Vagina (tissue), 2 donors: ENCODE data around the gene ZNF132. TPM values are rescaled to one million over a fixed set of nuclear protein-coding genes. Genes with fewer than 3 reads are reported as not detected.
A peak's percentile ranks its signal among the peaks of the same experiment; 100 is the strongest.
"Not testable (repeated sequence)": the region's sequence is repeated elsewhere in the genome, so short reads cannot be mapped to it uniquely, and the experiment has no call there.

ENCODE experiments used
- DNase-seq, 2 donors: peaks; one replicate each; pipeline ENCODE4 v3.0.0-alpha.2; 2017; ENCODE audit errors: extremely low spot score in 2 of 2
- H3K27ac ChIP-seq: fragments of 200-600 bp; sonication (generic); one replicate; pipeline ENCODE4 v1.5.1; 2019
- H3K27me3 ChIP-seq: fragments of 200-600 bp; sonication (generic); one replicate; pipeline ENCODE4 v1.5.1; 2019
- H3K36me3 ChIP-seq, 2 donors: fragments of 200-600 bp; sonication (generic); one replicate each; pipeline ENCODE4 v1.5.1; 2017 to 2019
- H3K4me1 ChIP-seq: fragments of 200-600 bp; sonication (generic); one replicate; pipeline ENCODE4 v1.5.1; 2019
- H3K4me3 ChIP-seq, 2 donors: fragments of 200-600 bp; sonication (generic); 1 replicate in 1 of 2; 2 replicates in 1 of 2; pipeline ENCODE4 v1.5.1; 2016 to 2019
- H3K9me3 ChIP-seq: fragments of 200-600 bp; sonication (generic); one replicate; pipeline ENCODE4 v1.5.1; 2019
- CTCF ChIP-seq, 3 experiments: fragments of 450-650 bp in 2 of 3; fragments of 200-600 bp in 1 of 3; sonication (generic) in 1 of 3; IDR thresholded peaks; one replicate each; pipeline ENCODE4 v1.5.1; 2017 to 2019; ENCODE audit warnings: antibody characterized with exemption in 3 of 3, mild to moderate bottlenecking in 2 of 3, moderate library complexity in 2 of 3
- POLR2A ChIP-seq, 2 donors: fragments of 450-650 bp; IDR thresholded peaks; one replicate each; pipeline ENCODE4 v1.6.1; 2017; ENCODE audit warnings: antibody characterized with exemption in 2 of 2, mild to moderate bottlenecking in 2 of 2, moderate library complexity in 2 of 2
- POLR2AphosphoS5 ChIP-seq, 2 donors: sonication (generic); formaldehyde crosslinking; IDR thresholded peaks; one replicate each; pipeline ENCODE4 v1.9.0; 2017; ENCODE audit warnings: antibody characterized with exemption in 2 of 2, mild to moderate bottlenecking in 2 of 2, low read depth in 1 of 2; ENCODE audit not compliant: insufficient read depth in 1 of 2
- intact Hi-C: fragments of 100-400 bp; cut with DNase I; formaldehyde crosslinking; loops from one replicate; pipeline ENCODE4 v1.15.1; 2023
- total RNA-seq: library from RNA; depleted of rRNA; stranded (reverse); fragments of >200 nt; gene quantifications from one replicate; pipeline ENCODE4 v1.2.3, GENCODE V29; 2016

The ZNF132 gene
- total RNA-seq, 1 donor from 2014 or later, result 5.2 TPM

GRCh38 chr19:58406818-58407657 lies 32.9 kb downstream of the ZNF132 start:
- H3K4me1 ChIP-seq, result peaks cover 29% of the 10 kb centered on the region
- intact Hi-C loops, result no loop called here
- peak overlapping the region; percentile 63 to 84 for H3K4me3 ChIP-seq
- no peaks in the 10 kb centered on the region for H3K36me3 ChIP-seq
- no peaks in the 10 kb centered on the region for H3K27me3 ChIP-seq
- H3K9me3 ChIP-seq, result no peaks in the 10 kb centered on the region
- no peak for TF ChIP-seq CTCF (IDR thresholded peaks at IDR 0.05)
- no peak for TF ChIP-seq POLR2A (IDR thresholded peaks at IDR 0.05)
- TF ChIP-seq POLR2AphosphoS5 (IDR thresholded peaks at IDR 0.05; ENCODE audit: insufficient read depth in 1 of 2, low read depth in 1 of 2), result no peak
- H3K27ac ChIP-seq, result peak overlapping the region; percentile 82
- DNase-seq, result no peak

DNA sequence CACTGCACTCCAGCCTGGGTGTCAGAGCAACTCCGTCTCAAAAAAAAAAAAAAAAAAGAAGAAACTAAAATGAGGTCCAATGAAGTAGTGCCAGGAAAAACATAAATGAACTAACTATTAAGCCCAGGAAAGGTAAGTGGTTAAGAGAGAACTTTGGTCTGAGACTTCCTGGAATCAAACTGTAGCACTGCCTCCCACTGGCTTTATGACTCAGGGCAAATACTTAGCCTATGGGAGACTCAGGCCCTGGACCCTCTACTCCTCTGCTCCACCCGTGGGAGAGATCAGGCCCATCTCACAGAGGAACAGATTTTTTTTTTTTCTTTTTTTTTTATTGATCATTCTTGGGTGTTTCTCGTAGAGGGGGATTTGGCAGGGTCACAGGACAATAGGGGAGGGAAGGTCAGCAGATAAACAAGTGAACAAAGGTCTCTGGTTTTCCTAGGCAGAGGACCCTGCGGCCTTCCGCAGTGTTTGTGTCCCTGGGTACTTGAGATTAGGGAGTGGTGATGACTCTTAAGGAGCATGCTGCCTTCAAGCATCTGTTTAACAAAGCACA lies 36.0 kb downstream of the ZNF132 start:
- H3K27me3 ChIP-seq, H3K9me3 ChIP-seq, intact Hi-C loops, DNase-seq, H3K4me3 ChIP-seq, H3K36me3 ChIP-seq, H3K27ac ChIP-seq: not testable (repeated sequence)
- peaks cover 34% of the 10 kb centered on the region for H3K4me1 ChIP-seq

DNA sequence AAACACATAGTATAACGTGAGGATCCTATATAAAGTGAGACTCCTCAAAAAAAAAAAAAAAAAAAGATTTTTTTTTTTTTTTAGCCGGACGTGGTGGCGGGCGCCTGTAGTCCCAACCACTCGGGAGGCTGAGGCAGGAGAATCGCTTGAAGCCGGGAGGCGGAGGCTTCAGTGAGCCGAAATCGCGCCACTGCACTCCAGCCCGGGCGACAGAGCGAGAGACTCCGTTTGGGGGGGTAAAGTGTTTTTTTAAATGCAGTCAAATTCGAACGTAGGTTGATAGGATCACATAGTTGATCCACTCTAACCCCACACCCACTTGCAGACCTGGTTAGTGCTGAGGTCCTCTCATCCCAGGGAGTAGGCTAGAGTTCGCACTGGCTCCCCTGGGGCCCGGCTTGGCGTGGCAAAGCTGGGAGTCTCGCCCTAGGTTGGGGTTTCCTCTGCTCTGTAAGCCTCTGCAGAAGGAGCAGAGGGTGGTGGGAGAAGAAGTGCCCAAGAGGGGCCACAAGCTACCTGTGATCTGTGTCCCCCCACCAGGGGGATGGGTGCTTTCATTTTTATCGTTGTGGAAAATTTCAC lies 38.0 kb downstream of the ZNF132 start:
- Histone ChIP-seq H3K4me1 (peaks cover 26% of the 10 kb centered on the region), H3K9me3 (no peaks in the 10 kb centered on the region), H3K36me3 (no peaks in the 10 kb centered on the region), H3K4me3 (peak overlapping the region; percentile 56 to 57), H3K27me3 (no peaks in the 10 kb centered on the region), H3K27ac (peak overlapping the region; percentile 57)
- TF ChIP-seq POLR2A (IDR thresholded peaks at IDR 0.05) (no peak), POLR2AphosphoS5 (IDR thresholded peaks at IDR 0.05; ENCODE audit: insufficient read depth in 1 of 2, low read depth in 1 of 2) (no peak), CTCF (IDR thresholded peaks at IDR 0.05) (no peak)
- no peak for DNase-seq
- intact Hi-C loops, result no loop called here

DNA sequence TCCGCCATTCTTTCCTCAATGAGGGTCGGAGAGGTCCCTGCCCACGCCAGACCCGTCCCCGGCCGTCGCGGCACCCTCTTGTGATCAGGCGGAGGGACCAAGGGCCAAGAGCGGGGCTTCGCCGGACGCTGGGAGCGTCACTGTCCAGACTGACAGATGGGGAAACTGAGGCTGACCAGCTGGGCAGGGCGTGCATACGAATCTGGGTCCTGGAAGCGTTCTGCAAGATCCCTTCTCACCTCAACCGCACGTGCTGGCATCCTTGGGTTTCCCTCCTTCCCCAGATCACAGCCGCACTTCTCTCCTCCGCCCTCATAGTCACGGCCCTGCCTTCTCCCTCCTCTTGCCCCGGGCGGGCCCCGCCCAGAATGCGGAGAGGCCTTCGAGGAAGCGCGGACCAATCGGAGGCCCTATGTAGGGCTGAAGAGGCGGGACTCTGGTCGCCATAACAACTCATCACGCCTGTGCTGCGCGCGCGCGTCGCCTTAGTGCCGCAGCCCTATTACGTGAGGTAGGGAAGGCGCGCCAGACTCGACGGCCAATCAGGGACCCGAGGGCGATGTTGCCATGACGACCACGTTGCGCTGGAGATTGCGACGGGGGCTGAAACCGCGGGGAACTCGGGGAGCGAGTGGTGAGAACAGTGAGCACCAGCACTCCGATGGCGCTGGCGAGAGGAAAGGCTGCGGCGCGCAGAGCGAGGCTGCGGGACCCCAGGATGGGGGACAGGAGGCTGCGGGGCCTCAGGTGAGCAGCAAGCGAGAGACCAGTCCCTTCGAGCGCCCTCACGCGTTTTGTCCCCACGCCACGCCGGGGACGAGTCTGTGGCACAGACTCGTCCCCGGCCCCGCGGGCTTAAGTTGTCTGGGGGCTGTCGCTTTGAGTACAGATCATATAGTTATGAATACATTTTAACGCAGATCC lies 38.8 kb downstream of the ZNF132 start:
- Histone ChIP-seq H3K27me3 (no peaks in the 10 kb centered on the region), H3K4me1 (peaks cover 29% of the 10 kb centered on the region), H3K36me3 (no peaks in the 10 kb centered on the region), H3K4me3 (peak overlapping the region; percentile 56 to 57), H3K27ac (peak overlapping the region; percentile 57), H3K9me3 (no peaks in the 10 kb centered on the region)
- intact Hi-C loops, result no loop called here
- DNase-seq, result peak; percentile 99
- TF ChIP-seq POLR2A (IDR thresholded peaks at IDR 0.05) (peak in 1 of 2 donors; percentile 38), CTCF (IDR thresholded peaks at IDR 0.05) (no peak), POLR2AphosphoS5 (IDR thresholded peaks at IDR 0.05; ENCODE audit: insufficient read depth in 1 of 2, low read depth in 1 of 2) (peak; percentile 85 to 94)

DNA sequence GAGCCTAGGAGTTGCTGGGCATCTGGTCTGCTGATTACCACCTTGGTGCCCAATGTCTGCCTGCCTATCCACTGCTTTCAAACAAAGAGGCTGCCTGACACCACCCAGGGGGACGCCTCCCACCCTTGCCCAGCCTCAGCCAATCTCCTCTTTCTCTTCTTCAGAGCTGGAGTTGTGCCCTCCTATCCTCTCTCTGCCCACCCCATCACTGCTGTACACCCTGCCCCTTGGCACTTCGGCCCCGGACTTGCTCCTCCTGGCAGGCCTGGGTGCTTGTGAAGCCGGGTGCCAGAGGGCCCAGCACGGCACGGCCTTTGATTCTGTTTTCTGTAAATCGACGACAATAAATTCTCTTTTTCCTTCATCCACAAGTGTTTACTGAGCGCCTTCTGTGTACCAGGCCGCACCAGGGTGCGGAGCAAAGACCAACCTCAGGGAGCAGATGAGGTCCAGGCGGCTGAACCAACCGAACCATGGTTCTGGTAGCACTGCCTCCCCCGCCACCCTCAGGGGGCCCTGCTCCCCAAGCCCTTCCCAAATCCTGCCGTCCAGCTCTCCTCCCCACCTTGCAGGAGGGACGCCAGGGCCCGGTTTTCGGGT lies 39.5 kb downstream of the ZNF132 start:
- intact Hi-C loops, result no loop called here

More for the DNA sequence above, 39.5 kb downstream of the ZNF132 start:
- H3K36me3 ChIP-seq, result no peaks in the 10 kb centered on the region
- no peak for DNase-seq
- TF ChIP-seq POLR2AphosphoS5 (IDR thresholded peaks at IDR 0.05; ENCODE audit: insufficient read depth in 1 of 2, low read depth in 1 of 2) (no peak), POLR2A (IDR thresholded peaks at IDR 0.05) (no peak), CTCF (IDR thresholded peaks at IDR 0.05) (no peak)
- no peaks in the 10 kb centered on the region for H3K9me3 ChIP-seq
- no peak overlapping the region for H3K27ac ChIP-seq
- H3K4me3 ChIP-seq, result peak overlapping the region; percentile 56 to 57
- peaks cover 29% of the 10 kb centered on the region for H3K4me1 ChIP-seq
- H3K27me3 ChIP-seq, result no peaks in the 10 kb centered on the region
